Measurements from ENCODE around the gene NAA16.

DNA sequence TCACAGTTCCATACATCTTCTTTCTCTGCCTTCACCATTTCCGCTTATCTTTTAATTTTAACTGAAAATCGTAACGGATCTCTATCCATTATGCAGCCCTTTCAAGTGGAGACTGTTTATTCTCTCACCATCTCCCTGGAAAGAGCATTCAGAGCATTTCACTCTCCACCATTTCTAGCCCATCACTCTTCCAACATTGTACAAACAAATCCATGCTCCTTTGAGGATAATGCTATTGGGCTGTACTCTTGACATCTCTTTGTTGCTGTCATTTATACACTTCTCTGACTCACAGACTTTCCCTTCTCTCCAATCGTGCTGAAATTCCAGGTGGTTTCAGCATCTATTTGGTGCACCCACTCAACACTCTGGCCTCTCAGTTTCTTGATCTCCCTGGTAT, 71.4 kb downstream of the NAA16 start:
- no peak for TF ChIP-seq POLR2AphosphoS5 (IDR thresholded peaks at IDR 0.05; ENCODE audit: low read depth)
- TF ChIP-seq, protein P1, sequence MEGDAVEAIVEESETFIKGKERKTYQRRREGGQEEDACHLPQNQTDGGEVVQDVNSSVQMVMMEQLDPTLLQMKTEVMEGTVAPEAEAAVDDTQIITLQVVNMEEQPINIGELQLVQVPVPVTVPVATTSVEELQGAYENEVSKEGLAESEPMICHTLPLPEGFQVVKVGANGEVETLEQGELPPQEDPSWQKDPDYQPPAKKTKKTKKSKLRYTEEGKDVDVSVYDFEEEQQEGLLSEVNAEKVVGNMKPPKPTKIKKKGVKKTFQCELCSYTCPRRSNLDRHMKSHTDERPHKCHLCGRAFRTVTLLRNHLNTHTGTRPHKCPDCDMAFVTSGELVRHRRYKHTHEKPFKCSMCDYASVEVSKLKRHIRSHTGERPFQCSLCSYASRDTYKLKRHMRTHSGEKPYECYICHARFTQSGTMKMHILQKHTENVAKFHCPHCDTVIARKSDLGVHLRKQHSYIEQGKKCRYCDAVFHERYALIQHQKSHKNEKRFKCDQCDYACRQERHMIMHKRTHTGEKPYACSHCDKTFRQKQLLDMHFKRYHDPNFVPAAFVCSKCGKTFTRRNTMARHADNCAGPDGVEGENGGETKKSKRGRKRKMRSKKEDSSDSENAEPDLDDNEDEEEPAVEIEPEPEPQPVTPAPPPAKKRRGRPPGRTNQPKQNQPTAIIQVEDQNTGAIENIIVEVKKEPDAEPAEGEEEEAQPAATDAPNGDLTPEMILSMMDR (IDR thresholded peaks at IDR 0.05; ENCODE audit: insufficient read depth, low read length), result no peak
- TF ChIP-seq, protein P2, sequence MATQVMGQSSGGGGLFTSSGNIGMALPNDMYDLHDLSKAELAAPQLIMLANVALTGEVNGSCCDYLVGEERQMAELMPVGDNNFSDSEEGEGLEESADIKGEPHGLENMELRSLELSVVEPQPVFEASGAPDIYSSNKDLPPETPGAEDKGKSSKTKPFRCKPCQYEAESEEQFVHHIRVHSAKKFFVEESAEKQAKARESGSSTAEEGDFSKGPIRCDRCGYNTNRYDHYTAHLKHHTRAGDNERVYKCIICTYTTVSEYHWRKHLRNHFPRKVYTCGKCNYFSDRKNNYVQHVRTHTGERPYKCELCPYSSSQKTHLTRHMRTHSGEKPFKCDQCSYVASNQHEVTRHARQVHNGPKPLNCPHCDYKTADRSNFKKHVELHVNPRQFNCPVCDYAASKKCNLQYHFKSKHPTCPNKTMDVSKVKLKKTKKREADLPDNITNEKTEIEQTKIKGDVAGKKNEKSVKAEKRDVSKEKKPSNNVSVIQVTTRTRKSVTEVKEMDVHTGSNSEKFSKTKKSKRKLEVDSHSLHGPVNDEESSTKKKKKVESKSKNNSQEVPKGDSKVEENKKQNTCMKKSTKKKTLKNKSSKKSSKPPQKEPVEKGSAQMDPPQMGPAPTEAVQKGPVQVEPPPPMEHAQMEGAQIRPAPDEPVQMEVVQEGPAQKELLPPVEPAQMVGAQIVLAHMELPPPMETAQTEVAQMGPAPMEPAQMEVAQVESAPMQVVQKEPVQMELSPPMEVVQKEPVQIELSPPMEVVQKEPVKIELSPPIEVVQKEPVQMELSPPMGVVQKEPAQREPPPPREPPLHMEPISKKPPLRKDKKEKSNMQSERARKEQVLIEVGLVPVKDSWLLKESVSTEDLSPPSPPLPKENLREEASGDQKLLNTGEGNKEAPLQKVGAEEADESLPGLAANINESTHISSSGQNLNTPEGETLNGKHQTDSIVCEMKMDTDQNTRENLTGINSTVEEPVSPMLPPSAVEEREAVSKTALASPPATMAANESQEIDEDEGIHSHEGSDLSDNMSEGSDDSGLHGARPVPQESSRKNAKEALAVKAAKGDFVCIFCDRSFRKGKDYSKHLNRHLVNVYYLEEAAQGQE (IDR thresholded peaks at IDR 0.05; ENCODE audit: insufficient replicate concordance, low read depth), result no peak
- no peak for TF ChIP-seq SPI1 (IDR thresholded peaks at IDR 0.05; ENCODE audit: borderline replicate concordance, low read depth)
